Astrocyte (in vitro differentiated cells and primary cell): ENCODE measurements around the gene USP15.

Experiments used
- CTCF ChIP-seq: IDR thresholded peaks from 2 replicates; pipeline ENCODE4 v1.5.1; 2011; ENCODE audit warnings: low read depth, mild to moderate bottlenecking, inconsistent platforms, low read length, moderate library complexity; ENCODE audit not compliant: insufficient read depth
- EZH2 ChIP-seq: IDR thresholded peaks from 2 replicates; pipeline ENCODE4 v1.6.1; 2012; ENCODE audit warnings: mild to moderate bottlenecking, low read length, inconsistent platforms; ENCODE audit not compliant: insufficient read depth

GRCh38 chr12:62268956-62269355 is 8.8 kb downstream of the USP15 start:
- TF ChIP-seq CTCF (no peak), EZH2 (no peak)
